COLO668 (cell line): Measurements from ENCODE around the gene RBM11.

Experiments
- DNase-seq: peaks from one replicate; lab custom pipeline; 2025; ENCODE audit not compliant: unreplicated experiment; lab: John Stamatoyannopoulos, UW

The RBM11 gene

DNA sequence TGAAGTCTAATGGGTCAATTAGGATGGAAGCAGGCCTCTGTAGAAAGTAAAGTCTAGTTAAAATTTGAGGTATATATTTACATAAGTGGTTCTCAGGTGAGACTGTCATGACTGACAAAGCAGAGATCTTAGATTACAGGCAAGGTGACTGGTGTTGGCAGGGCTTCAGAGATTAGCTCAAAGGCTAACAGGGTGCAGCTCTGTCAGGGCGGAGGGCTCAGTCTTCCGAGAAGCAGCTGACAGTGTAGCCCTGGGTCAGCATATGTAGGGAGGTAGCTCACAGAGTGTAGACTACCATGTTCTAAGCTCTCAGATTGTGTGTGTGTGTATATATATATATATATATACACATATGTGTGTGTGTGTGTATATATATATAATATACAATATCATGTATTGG is 54.7 kb downstream of the RBM11 start:
- no peak for DNase-seq

DNA sequence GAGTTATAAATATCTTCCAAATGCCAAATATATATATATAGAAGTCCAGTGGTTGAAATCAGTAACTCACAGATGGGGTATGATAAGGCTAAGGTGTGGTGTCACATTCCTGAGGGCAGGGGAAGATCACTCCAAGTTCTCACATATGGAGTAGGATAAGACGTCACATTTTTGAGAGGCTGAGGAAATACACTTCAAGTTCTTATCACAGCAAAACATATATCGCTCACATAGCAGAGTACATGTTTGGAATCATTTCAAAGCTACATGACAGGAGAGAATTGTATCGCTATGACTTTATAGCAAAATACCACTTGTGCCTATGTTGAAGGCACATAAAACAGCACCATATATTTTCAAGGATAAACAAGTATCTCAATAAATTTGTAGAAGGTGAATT is 55.1 kb downstream of the RBM11 start:
- DNase-seq = no peak

DNA sequence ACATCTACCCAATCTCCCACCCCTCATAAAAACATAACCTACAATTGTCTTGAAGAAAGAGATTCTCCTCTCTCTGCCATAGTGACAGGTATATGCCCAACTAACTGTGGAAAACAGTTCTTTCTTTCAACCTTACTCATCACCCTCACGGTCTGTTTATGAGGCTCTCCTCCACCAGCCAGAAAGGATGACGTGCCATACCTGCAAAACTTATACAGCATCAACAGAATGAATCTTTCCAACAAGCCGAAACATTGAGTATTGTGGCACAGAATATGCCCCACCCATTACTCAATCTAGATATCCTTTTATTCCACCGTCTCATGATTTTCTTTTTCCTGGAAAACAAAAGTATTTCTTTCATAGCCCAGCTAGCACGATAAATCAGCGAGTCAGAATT is 55.7 kb downstream of the RBM11 start:
- DNase-seq = no peak

DNA sequence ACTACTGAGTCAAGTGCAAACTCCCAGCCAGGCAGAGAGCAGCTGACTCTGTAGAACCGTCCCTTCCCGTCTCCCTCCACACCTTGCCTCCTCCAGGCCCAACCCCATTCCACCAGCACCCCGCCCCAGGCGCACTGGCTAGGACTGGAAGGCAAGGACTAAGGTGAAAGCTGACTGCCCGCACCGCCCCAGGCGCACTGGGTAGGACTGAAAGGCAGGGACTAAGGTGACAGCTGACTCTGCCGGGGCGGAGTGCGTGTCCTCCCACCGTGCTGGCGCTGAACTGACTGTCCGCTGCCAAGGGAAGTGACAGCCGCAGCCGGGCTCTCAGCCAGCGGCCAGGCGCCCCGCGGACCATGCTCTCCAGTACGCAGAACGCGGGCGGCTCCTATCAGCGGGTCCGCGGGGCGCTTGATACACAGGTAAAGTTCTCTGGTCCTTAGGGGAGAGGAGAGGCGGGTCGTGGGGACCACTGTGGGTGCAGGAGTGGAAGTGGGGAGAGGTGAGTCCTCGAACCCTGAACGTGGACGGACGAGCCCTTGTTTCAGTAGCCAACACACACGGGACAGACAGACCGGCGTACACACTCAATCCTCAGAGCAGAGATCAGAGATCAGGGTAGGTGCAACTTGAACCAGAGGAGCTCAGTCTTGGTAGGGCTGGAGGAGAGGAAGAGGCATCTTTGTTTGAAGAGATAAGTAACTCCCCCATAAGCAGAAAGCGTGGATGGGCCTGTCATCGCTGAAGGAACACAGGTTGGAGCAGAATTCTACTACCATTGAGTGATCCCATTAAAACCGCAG is 58.0 kb downstream of the RBM11 start:
- no peak for DNase-seq

DNA sequence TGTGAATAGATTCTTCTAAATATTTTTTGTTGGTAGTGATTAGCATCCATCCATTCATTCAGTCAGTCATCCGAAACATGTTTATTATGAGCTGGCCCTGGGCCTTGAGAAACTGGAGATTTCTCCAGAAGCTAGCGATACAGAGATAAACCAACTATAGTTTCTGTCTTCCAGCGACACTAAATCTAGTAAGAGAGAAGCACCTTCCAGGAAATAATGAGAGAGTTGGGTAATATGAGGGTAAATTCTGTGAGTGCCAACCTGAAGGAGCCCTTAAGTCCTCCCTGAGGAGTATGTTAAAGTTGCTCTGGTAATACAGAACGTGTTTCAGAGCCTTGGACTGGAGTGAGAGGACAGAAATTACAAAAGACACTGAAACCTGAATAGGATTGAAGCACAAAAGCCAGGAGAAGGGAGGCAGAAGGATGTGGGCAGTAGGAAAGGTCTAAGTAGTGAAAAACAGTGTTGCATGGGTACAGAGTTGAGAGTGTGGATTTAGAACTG is 59.8 kb downstream of the RBM11 start:
- no peak for DNase-seq
